Inferior parietal cortex (tissue), 1 donor: ENCODE measurements around the gene DNASE1L1.
"Not testable (repeated sequence)": the region's sequence is repeated elsewhere in the genome, so short reads cannot be mapped to it uniquely, and the experiment has no call there.

ENCODE experiments used
- DNase-seq: peaks from one replicate; pipeline ENCODE4 v3.0.0-alpha.2; 2016; ENCODE audit errors: extremely low spot score

Gene DNASE1L1

DNA sequence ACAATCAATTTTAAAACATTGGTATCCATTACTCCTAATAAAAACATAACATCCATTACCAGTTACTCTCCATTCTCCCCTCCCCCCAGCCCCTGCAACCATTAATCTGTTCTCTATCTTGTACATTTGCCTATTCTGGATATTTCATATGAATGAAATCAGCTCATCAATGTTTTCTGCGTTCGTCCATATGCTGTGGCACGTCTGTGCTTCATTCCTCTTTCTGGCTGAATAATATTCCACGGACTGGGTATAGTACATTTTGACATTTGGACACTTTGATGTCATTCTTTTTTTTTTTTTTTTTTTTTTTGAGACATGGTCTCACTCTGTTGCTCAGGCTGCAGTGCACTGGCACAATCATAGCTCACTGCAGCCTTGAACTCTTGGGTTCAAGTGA, 5.2 kb downstream of the DNASE1L1 start:
- DNase-seq, result no peak

DNA sequence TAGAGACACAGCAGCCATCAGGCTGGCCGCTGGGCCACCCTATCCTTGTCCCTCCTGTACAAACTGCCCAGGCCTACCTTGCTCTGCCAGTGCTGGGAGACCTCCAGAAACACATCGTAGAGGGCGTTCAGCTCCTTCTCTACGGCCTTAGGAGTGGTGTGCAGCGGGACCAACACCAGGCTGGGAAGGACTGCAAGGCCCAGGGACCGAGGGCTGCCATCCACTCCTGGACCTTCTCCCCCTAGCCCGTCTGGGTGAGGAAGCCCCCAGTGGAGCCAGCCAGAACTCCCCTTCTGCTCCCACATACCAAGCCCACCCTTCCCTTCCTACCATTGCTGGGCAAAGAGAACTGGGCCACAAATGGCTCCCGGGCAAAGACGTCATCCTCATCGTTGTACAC, 5.9 kb downstream of the DNASE1L1 start:
- no peak for DNase-seq

DNA sequence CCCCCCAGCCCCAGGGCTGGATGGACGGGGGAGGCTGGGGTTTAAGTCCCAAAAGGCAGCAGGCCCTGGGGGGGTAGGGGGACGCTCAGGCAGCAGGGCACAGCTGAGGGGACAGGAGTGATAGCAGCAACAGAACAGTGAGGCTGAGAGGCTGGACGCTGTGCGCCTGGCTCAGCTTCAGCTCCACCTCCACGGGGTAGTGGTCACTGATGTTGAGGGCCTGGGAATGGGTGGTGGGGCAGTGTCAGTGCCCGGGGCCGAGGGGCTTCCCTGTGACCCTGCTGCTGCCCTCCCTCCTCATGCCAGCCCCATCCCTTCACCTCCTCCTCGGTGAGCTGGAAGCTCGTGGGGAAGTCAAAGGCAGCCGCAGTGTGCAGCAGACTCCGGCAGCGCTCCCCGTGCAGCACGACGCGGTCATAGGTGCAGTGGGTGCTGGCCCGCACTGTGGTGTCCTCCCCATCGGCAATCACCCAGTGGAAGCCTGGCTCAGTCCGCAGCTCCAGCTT, 6.4 kb downstream of the DNASE1L1 start:
- DNase-seq, result no peak

DNA sequence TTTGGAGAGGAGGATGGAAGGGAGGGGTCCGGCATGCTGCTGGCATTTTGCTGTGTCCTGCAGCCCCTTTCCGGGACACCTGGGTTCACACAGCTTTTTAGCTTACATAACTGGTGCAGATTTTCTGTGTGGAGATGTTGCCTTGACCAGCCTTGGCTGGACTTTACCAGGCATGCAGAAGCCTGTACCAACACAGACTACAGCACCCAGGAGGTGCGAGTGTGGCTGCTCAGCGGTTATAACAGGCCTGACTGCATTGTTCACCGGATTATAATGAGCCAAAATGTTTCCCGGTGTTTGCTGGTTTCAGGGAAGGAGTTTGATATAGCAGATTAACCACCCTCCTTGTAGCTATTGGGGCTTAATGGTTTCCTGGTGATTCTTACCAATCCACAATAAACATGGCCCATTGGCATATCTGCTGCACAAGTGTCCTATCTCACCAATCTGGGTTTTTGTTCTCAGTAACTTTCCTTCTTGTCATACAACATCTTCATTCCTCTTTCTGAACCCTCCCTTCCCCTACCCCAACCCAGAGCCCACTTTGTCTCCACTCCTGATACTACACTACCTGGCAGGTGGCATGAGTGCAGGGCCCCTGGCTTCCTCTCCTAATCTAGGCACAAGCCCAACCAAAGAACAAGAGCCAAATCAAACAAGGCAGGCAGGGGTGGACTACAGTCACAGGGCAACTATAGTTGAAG, 7.0 kb downstream of the DNASE1L1 start:
- no peak for DNase-seq

DNA sequence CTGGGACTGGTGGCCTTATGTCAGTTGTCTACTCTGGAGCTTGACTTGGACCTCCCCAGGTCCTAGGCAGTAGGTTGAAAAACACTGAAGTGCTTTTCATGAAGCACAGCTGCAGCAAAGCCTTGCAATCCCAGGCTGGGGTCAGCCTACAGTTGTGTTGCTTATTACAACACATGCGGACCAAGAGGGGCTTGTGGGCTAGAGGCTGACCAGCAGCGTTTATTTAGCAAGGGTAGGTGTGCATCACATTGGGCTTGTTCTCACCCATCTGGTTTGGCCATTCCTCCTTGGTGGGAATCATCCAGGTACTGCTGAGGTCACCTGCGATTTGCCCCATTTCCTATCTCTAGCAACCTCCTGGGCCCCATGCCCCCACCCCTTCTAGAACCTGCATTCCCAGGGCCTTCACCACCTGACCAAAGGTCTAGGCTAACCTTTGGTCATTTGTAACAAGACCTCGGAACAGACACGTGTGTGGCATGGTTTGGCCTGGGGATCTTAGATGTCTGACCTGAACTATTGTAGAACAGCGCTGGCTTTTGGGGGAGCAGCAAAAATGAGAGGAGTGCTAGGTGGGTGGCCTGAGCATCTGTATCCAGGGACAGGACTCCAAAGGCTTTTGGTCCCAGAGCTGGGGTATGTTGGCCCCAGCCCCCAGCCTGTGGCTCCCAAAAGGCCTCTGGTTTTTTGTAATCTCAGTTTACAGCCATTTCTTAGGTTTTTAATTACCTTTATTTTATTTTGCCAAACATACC, 7.8 kb downstream of the DNASE1L1 start:
- no peak for DNase-seq

DNA sequence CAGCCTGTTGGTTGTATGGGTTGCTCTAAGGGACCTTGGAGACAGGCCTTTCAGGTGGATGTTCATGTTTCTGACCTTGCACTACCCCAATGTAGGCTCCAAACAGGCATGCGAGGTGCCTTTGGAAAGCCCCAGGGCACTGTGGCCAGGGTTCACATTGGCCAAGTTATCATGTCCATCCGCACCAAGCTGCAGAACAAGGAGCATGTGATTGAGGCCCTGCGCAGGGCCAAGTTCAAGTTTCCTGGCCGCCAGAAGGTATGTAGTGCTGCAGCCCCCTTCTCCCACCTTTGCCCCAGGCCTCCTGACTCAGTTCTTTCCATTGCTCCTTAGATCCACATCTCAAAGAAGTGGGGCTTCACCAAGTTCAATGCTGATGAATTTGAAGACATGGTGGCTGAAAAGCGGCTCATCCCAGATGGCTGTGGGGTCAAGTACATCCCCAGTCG, 8.7 kb downstream of the DNASE1L1 start:
- DNase-seq, result not testable (repeated sequence)

DNA sequence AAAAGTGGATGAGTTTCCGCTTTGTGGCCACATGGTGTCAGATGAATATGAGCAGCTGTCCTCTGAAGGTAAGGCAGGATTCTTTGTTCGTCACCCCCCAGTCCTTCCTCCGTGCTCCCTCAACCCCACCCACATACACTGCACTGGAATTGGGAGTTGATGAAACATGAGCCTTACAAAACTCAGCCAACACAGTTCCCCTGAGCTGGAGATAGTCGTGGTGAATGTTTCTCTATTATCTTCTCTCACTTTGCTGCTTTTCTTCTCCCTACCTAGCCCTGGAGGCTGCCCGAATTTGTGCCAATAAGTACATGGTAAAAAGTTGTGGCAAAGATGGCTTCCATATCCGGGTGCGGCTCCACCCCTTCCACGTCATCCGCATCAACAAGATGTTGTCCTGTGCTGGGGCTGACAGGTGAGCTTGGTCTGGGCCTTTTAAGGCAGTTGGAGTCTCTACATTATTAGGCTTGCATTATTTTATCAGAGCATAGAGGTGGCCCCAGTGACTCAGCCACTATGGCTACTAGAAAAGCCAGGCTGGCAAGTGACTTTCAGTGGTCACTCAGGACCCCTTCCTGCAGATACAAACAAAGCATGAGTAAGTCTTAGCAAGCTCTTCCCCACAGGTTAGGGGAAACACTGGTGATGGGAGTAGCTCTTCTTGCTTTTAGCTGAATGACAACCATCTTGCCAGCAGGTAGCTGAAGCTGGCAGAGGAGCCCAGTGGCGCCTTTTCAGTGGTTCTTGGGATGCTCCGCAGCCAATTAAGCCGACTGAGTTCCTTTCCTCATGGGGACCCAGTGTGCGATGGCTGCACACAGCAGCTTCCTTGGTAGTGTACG, 9.3 kb downstream of the DNASE1L1 start:
- no peak for DNase-seq

DNA sequence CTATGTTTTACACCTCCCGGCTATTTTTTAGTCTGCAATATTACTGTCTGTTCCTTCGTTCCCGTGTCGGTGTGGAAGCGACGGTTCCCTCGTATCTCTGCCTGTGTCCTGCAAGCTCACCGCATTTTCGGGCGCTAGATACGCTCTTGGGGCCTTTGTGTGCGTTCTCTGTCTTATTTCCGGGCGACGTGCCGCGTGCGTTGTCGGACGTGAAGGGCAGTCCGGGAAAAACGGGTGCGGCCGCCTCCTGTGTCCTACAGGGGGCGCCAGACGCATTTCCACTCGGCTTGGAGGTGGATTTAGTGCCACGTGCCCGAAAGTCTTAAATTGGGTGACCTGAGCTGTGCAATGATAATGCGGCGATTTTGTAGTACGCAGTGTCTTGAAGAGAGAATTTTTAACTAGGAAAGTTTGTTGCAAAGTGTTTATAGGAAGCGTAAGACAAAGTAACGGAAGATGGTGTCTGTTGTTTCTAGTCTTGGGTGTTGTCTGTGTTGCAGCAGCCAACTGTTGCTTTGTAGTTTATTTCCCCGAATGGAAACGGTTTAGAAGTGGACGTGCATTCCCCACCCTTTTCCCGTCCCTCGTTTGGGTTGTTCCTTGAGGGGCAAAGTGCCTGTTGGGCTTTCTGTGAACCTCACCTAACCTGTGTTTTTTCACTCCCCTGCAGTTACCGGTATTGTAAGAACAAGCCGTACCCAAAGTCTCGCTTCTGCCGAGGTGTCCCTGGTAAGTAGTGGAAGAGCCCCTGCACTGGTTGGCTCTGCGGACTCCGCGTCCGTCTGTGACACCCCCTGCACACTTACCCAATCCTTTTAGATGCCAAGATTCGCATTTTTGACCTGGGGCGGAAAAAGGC, 10.2 kb downstream of the DNASE1L1 start:
- peak; percentile 74 for DNase-seq

DNA sequence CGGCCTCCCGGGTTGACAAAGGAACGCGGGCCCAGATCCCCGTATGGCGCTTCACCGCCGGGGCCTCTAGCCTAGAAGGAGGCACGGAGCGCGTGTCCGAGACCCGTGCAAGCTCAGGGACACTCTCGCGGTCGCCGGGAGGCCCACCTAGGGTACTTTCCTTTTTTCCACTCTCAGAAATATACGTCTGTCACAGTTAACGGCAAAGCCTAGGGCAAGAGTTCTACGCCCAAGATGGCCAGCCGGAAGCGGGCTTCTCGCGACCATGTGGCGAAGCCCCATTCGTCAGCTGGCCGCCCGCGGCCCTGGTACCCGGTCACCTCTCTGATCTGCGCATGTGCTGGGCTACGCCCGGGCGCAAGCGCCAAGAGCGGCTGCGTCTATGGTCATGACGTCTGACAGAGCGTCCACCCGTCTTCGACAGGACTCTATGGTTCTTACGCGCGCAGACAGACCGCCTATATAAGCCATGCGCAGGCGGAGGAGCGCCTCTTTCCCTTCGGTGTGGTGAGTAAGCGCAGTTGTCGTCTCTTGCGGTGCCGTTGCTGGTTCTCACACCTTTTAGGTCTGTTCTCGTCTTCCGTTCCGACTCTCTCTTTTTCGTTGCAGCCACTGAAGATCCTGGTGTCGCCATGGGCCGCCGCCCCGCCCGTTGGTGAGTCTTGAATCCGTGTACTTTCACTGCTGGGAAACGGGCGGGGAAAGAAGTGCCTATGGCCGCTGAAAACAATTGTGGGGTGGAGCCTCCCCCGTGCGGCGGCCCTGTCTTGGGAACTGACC, 11.0 kb downstream of the DNASE1L1 start, which contains the start of gene RPL10:
Gene RPL10 (plus strand): TSS at position 490 of the 780 bp plus-strand sequence. CDS start 143 bp downstream, at position 633.
- peak; percentile 95 for DNase-seq

DNA sequence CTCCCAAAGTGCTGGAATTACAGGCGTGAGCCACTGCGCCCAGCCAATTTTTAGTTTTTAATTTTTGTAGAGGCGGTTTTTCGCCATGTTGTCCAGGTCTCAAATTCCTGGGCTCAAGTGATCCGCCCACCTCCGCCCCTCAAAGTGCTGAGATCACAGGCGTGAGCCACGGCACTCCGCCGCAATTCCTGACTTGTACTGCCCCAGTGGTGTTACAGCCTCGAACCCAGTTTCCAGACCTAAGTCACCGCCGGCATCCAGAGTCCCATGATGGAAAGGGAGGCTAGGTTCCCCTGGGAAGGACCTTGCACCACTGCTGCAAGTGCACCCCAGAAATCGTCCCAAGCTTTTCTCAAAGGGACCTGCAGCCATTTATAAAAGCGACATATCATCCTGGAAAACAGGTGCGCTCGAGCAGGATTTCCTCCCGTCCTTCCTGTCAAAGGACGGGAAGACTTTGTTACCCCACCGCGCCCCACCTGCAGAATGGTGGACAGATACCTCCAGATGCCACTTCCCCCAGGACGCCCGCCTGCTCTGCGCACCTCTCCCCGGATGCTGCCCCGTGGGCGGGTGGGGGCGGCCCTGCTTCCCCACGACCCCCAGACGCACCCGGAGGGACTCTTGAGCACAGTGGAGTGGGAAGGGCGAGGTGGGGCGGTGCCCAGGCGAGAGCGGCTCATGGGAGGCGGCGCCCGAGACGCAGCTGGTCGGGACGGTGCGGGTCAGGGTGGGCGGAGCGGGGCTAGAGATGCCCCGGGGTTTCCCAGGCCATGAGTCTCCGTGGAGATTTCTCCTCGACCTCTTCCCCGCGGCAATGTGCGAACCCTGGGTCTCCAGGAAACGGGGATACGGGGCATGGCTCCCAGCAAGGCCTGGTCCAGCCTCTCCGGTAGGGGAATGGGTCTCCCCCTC, 11.8 kb downstream of the DNASE1L1 start:
- DNase-seq, result no peak

DNA sequence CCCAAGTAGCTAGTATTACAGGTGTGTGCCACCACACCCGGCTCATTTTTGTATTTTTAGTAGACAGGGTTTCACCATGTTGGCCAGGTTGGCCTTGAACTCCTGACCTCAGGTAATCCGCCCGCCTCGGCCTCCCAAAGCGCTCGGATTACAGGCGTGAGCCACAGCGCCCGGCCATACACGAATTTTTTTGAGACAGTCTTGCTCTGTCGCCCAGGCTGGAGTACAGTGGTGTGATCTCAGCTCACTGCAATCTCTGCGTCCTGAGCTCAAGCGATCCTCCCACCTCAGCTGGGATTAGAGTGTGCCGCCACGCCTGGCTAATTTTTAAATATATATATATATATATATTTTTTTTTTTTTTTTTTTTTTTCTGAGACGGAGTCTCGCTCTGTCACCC, 12.7 kb downstream of the DNASE1L1 start:
- not testable (repeated sequence) for DNase-seq

DNA sequence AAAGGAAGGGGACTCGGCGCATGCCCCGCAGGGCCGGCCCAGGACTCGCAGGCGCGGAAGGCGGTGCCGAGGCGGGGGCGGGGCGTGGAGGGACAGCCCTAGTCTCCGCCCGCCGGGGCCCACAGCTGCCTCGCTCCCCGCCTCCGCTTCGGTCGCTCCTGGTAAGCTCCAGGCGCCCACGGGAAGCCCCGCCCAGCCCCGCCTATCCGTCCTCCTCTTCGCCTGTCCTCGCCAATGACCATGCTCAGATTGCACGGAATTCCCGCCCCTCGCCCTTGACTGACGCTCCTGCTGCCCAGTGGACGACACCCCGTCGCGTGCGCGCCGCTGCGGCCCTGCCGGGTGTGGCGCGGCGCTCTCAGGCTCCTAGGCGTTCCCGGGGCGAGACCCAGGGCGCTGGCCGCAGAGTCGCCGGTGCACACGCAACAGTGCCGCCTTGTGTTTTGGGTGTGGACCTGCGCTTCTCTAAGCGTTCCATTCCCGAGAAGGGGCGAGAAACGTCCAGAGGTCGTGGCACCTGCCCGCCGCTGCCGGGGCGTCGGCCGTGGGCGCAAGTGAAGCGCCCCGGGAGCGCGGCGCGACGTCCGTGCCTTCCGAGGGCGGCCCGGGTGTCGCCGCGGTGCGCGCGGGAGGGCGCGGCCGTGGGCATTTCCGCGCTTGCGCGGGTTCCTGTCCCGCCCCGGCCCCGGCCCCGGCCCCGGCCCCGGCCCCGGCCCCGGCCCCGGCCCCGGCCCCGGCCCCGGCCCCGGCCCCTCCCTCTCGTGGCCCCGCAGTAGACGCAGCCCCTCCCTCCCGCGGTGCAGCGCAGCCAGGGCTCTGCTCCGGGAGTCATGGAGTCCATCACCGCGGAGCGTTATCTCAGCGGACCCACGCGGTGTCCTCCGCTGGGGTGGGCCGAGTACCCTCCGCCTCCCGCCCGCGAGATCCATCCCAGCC, 19.0 kb downstream of the DNASE1L1 start:
- DNase-seq, result not testable (repeated sequence)

DNA sequence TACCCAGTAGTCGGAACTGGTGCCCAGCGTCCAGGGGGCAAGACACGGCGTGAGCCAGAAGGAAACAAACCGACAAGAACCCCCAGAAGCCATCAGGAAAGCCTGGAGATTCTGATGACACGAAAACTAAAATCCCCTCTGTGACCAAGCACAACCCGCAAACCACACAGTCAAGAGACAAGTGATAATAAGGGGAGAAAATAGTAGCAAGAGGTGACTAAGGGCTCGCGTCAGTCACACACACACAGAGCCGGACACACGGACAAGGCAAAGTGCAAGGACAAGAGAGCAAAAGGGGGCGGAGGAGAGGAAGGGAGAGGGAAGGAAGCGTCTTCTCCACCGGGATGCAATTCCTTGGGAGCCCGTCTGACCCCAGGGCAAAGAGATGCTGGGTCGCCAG, 20.4 kb downstream of the DNASE1L1 start:
- not testable (repeated sequence) for DNase-seq

DNA sequence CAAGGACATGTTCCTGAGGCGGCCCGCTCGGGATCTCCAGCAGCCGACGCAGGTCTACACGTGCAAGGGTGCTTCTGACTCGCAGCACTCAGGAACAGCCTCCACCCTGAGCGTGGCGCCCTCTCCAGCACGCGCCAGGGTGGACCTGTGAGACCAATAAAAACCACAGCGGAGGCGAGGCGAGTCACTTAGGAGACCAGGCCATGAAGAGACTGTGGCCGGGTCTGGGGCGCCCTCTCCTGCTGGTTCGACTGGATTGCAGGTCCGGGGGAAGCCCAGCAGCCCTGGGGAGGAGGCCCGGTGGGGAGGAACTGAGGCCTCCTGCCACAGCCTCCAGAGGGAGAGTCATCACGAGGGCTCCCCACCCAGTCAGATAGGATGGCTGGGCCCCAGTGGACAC, 21.0 kb downstream of the DNASE1L1 start:
- not testable (repeated sequence) for DNase-seq

DNA sequence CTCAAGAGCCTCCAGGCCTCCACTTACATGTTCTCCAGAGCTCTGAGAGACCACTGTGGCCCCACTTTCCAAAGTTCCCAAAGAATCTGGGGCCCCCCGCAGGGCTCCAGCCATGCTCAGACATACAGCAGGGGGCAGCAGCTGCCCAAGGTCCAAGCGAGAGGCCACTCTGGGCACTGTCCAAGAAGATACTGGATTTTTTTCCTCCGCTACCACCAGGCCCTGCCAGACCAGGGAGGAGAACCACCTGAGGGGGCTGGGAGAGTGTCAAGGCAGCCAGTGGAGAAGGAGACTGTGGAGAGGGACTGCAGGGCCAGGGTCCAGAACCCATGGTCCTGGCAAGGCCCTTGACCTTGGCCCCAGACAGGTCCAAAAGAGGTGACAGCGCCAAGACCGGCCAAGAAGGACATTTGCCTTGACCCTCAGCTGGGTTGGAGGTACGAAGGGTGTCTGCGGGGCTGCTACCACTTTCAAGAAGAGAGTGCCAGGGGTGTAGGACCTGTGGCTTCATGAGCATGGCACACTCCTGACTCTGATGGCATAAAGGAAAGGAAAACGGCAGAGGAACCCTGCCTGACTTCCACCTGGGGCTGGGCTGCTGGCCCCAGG, 24.7 kb downstream of the DNASE1L1 start:
- no peak for DNase-seq

DNA sequence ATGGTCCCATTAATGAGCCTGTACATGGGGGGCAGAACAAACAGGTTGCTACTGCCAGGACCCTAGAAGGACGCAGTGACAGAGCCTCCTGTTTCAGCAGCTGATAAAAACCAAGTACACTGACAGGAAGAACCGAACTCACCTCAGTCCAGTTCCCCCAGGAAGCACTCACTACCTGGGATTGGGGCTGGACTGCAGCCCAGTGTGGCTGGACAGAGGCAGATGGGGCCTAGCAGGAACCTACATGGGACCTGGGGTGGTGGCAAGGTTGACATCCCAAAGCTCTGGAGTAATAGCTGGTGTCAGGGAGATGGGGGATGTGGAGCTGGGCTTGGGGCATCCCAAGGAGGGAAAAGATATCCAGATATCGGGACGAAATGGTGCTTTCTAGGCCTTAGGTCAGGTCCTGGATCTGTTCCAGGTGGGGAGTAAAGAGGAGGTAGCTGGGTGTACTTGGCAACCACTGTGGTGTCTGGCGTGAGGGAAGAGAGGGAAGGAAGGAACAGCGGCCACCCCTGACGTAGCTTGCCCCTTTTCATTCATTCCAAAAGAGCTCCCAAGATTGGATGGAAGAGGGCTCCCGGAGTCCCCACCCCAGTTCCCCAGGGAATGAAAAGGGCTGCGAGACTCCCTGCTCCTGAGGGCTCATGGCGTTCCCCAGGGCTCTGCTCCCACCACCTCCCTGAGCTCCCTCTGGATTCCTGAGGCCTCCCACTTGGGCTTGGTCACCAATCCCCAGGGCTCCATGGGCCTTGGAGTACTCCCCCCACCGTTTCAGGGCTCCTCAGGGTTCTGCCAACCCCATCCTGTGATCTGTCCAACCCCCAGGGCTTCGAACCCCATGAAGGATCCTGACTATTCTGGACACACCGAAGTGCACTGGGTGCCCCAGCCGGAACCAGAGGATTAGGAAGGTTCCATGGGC, 25.4 kb downstream of the DNASE1L1 start:
- no peak for DNase-seq
